VCaP (cell line): ENCODE data around the gene CDH4.
A peak's percentile ranks its signal among the peaks of the same experiment; 100 is the strongest.

Experiments used
- H3K27ac ChIP-seq: fragments of 450-650 bp; 2 replicates; pipeline ENCODE4 v1.5.1; 2017
- CTCF ChIP-seq: fragments of 450-650 bp; conservative IDR thresholded peaks from 2 replicates; pipeline ENCODE4 v1.5.1; 2017; ENCODE audit warnings: mild to moderate bottlenecking, moderate library complexity

CDH4 gene

GRCh38 chr20:61605862-61606557 is 353.9 kb downstream of the CDH4 start:
- peak overlapping the region; percentile 84; the same call in 1 of the 2 replicates for H3K27ac ChIP-seq
- TF ChIP-seq CTCF: no peak

GRCh38 chr20:61608275-61609085 is 356.4 kb downstream of the CDH4 start:
- H3K27ac ChIP-seq: peak overlapping the region; percentile 84
- TF ChIP-seq CTCF: no peak

GRCh38 chr20:61609461-61609860 is 357.4 kb downstream of the CDH4 start:
- no peak for TF ChIP-seq CTCF
- peak overlapping the region; percentile 84 for H3K27ac ChIP-seq

- no peak overlapping the region for H3K27ac ChIP-seq
- TF ChIP-seq CTCF: no peak
Measured at GRCh38 chr20:61611401-61612180, 359.5 kb downstream of the CDH4 start.

- no peak for TF ChIP-seq CTCF
- H3K27ac ChIP-seq: no peak overlapping the region
Measured at GRCh38 chr20:61613917-61614705, 362.1 kb downstream of the CDH4 start.

GRCh38 chr20:61614706-61615100 is 362.6 kb downstream of the CDH4 start:
- no peak for TF ChIP-seq CTCF

More at GRCh38 chr20:61614706-61615100, 362.6 kb downstream of the CDH4 start:
- H3K27ac ChIP-seq: no peak overlapping the region
